H1 (cell line): ENCODE results near the gene AFF4. TPM values are rescaled to one million over a fixed set of nuclear protein-coding genes. Genes with fewer than 3 reads are reported as not detected.

Source experiments
- BRCA1 ChIP-seq: IDR thresholded peaks from 2 replicates; pipeline ENCODE4 v1.6.1; 2012; ENCODE audit warnings: low read depth, low read length, improper control_type of control experiment
- CBX8 ChIP-seq: fragments of 300-800, 300-1000 bp; sonication (generic); IDR thresholded peaks from 2 replicates; pipeline ENCODE4 v1.7.1; 2016; ENCODE audit warnings: low read depth, low read length, borderline replicate concordance
- E2F6 ChIP-seq: IDR thresholded peaks from 2 replicates; pipeline ENCODE4 v1.6.1; 2012; ENCODE audit warnings: inconsistent platforms
- EP300 ChIP-seq, 2 experiments: IDR thresholded peaks; 1 replicate in 1 of 2; 2 replicates in 1 of 2; pipeline ENCODE4 v1.6.1; 2011 to 2012; ENCODE audit warnings: low read depth in 2 of 2, low read length in 2 of 2, mild to moderate bottlenecking in 2 of 2, borderline replicate concordance in 1 of 2, inconsistent platforms in 1 of 2, moderate library complexity in 1 of 2
- EZH2 ChIP-seq: fragments of 200-600 bp; sonication (generic); IDR thresholded peaks from 2 replicates; pipeline ENCODE4 v1.7.1; 2012; ENCODE audit warnings: low read depth, mild to moderate bottlenecking, moderate library complexity, low read length, inconsistent platforms; ENCODE audit not compliant: severe bottlenecking
- HDAC2 ChIP-seq, 2 experiments: fragments of 300-600 bp in 1 of 2; sonication (generic) in 1 of 2; IDR thresholded peaks; 2 replicates each; pipeline ENCODE4 v1.6.1; 2011 to 2012; ENCODE audit warnings: low read depth in 2 of 2, low read length in 2 of 2, mild to moderate bottlenecking in 2 of 2, moderate library complexity in 2 of 2, borderline replicate concordance in 1 of 2, inconsistent platforms in 1 of 2
- JUN ChIP-seq: IDR thresholded peaks from 2 replicates; pipeline ENCODE4 v1.6.1; 2011; ENCODE audit warnings: low read depth, mild to moderate bottlenecking, improper control_type of control experiment, low read length
- MAFK ChIP-seq: IDR thresholded peaks from 2 replicates; pipeline ENCODE4 v1.6.1; 2012; ENCODE audit warnings: low read depth, mild to moderate bottlenecking, improper control_type of control experiment, low read length
- NANOG ChIP-seq: IDR thresholded peaks from 2 replicates; pipeline ENCODE4 v1.6.1; 2011; ENCODE audit warnings: low read length, low read depth, mild to moderate bottlenecking, inconsistent platforms; ENCODE audit not compliant: insufficient read depth, poor library complexity, severe bottlenecking
- NRF1 ChIP-seq: IDR thresholded peaks from 2 replicates; pipeline ENCODE4 v1.6.1; 2011; ENCODE audit warnings: mild to moderate bottlenecking, low read depth, low read length, improper control_type of control experiment
- POLR2AphosphoS5 ChIP-seq: IDR thresholded peaks from 2 replicates; pipeline ENCODE4 v1.6.1; 2011; ENCODE audit warnings: low read depth, low read length
- RNF2 ChIP-seq: fragments of 200-900, 300-1000 bp; sonication (generic); IDR thresholded peaks from 2 replicates; pipeline ENCODE4 v1.7.1; 2016; ENCODE audit warnings: borderline replicate concordance, low read depth, mild to moderate bottlenecking, antibody characterized with exemption, low read length; ENCODE audit not compliant: poor library complexity, severe bottlenecking; ENCODE audit errors: missing control alignments
- SAP30 ChIP-seq: fragments of 300-600 bp; sonication (generic); IDR thresholded peaks from 2 replicates; pipeline ENCODE4 v1.7.1; 2012; ENCODE audit warnings: low read length, moderate library complexity, mild to moderate bottlenecking, inconsistent platforms; ENCODE audit not compliant: insufficient read depth, insufficient replicate concordance
- SIN3A ChIP-seq, 2 experiments: IDR thresholded peaks in 1 of 2; conservative IDR thresholded peaks in 1 of 2; 2 replicates each; pipeline ENCODE4 v1.6.1; 2011 to 2012; ENCODE audit warnings: low read length in 2 of 2, improper control_type of control experiment in 1 of 2, low read depth in 1 of 2, mild to moderate bottlenecking in 1 of 2
- SP2 ChIP-seq: IDR thresholded peaks from 2 replicates; pipeline ENCODE4 v1.6.1; 2012; ENCODE audit warnings: mild to moderate bottlenecking, low read length, inconsistent platforms
- SRF ChIP-seq: IDR thresholded peaks from 2 replicates; pipeline ENCODE4 v1.6.1; 2011; ENCODE audit warnings: mild to moderate bottlenecking, low read depth, low read length, moderate library complexity
- SUZ12 ChIP-seq: fragments of 200-600 bp; sonication (generic); IDR thresholded peaks from 2 replicates; pipeline ENCODE4 v1.6.1; 2012; ENCODE audit warnings: mild to moderate bottlenecking, inconsistent platforms, low read length, moderate library complexity, mixed read lengths
- TBP ChIP-seq: IDR thresholded peaks from 2 replicates; pipeline ENCODE4 v1.6.1; 2011; ENCODE audit warnings: low read depth, low read length, improper control_type of control experiment
- TEAD4 ChIP-seq: IDR thresholded peaks from 2 replicates; pipeline ENCODE4 v1.6.1; 2012; ENCODE audit warnings: low read depth, low read length, inconsistent platforms, mixed read lengths
- USF2 ChIP-seq: IDR thresholded peaks from 2 replicates; pipeline ENCODE4 v1.6.1; 2011; ENCODE audit warnings: low read length, improper control_type of control experiment
- ZNF274 ChIP-seq: IDR thresholded peaks from 2 replicates; pipeline ENCODE4 v1.7.0; 2012; ENCODE audit warnings: low read length, borderline replicate concordance; ENCODE audit errors: extremely low read depth
- polyA plus RNA-seq, 7 experiments: library from polyadenylated mRNA; depleted of rRNA in 3 of 7; stranded (reverse) in 5 of 7; unstranded in 2 of 7; fragments of >200 nt in 5 of 7; fragments of 200-250 nt in 2 of 7; gene quantifications; 1 replicate in 5 of 7; 2 replicates in 1 of 7; 4 replicates in 1 of 7; pipeline versions ENCODE4 v1.2.1 to v1.2.3, GENCODE V29; 2011 to 2013; ENCODE audit warnings: missing spikeins in 2 of 7, mixed read lengths in 2 of 7
- total RNA-seq: library from RNA; stranded (reverse); fragmentation: NEBNext Ultra II Directional; extraction: Animal tissue kit (Norgen Biotek cat#: 25700); gene quantifications from 2 replicates; pipeline ENCODE4 v1.2.1, GENCODE V29; 2021

Gene AFF4
- total and polyA plus RNA-seq, 2 of the 8 experiments (the other 6 are each of a cell fraction or from before 2014, with no cell fraction given), result 12.0 to 61.4 TPM

- TF ChIP-seq RNF2 (no peak), JUN (no peak), NRF1 (no peak), TEAD4 (peak; percentile 58), TBP (peak; percentile 84), CBX8 (no peak), MAFK (no peak), SAP30 (peak; percentile 25), SP2 (no peak), USF2 (peak; percentile 24; the same call in 1 of the 2 replicates), SIN3A (conservative IDR thresholded peaks at IDR 0.05 in 1 of 2, IDR thresholded peaks at IDR 0.05 in 1 of 2; ENCODE audit: low read depth in 1 of 2, low read length in 2 of 2) (peak; percentile 77 to 79; a peak in 2 of 4 replicates), EZH2 (no peak), HDAC2 (IDR thresholded peaks at IDR 0.05; ENCODE audit: borderline replicate concordance in 1 of 2, low read depth in 2 of 2, low read length in 2 of 2) (no peak; a peak in 1 of 4 replicates), E2F6 (peak; percentile 41; the same call in 1 of the 2 replicates), EP300 (IDR thresholded peaks at IDR 0.05; ENCODE audit: borderline replicate concordance in 1 of 2, low read depth in 2 of 2, low read length in 2 of 2) (peak in 1 of 2 experiments; percentile 99; a peak in 2 of 3 replicates), SUZ12 (no peak), ZNF274 (no peak), NANOG (no peak), BRCA1 (no peak), SRF (no peak), POLR2AphosphoS5 (peak; percentile 88)
These were observed 96.9 kb downstream of the AFF4 start, which contains the start of the genes GDF9 and UQCRQ (continued) for GRCh38 chr5:132866342-132867045.
